ENCODE data around the gene RRP1. TPM values are rescaled to one million over a fixed set of nuclear protein-coding genes. Genes with fewer than 3 reads are reported as not detected.

Gene RRP1
- total and polyA plus RNA-seq, 9 of the 15 experiments (the other 6 are each of a cell fraction or from before 2014, with no cell fraction given), result 0.89 to 105 (median 51.6) TPM

DNA sequence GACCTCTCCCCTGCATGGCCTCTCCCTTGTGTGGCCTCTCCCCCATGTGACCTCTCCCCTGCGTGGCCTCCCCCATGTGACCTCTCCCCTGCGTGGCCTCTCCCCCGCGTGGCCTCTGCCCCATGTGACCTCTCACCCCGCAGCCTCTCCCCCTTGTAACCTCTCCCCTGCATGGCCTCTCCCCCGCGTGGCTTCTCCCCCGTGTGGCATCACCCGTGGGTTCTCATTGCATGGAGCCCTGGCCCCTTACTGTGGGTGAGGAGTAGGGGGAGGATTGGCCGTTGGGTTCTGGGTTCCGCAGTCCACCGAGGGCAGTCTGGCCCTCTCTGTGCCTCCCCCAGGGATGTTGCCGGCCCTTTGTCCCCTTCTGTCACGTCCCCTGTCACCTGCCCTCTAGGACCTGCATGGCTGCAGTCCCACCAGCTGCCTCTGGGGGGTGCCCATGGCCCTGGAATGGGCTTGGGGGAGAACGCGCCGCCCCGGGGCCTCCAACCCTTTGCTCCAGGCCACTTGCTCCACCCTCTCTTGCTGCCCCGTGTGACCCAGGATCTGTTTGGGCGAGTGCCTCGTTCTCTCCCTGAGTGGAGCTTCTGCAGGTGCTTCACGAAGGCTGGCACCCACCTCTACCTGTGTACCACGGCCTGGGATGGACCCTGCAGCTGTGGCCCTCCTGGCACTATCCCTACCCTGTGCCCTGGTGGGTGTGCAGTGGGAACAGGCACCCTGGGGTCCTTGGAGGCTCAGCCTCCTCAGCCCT is 21.3 kb downstream of the RRP1 start (continued):
- TF ChIP-seq, protein P1, sequence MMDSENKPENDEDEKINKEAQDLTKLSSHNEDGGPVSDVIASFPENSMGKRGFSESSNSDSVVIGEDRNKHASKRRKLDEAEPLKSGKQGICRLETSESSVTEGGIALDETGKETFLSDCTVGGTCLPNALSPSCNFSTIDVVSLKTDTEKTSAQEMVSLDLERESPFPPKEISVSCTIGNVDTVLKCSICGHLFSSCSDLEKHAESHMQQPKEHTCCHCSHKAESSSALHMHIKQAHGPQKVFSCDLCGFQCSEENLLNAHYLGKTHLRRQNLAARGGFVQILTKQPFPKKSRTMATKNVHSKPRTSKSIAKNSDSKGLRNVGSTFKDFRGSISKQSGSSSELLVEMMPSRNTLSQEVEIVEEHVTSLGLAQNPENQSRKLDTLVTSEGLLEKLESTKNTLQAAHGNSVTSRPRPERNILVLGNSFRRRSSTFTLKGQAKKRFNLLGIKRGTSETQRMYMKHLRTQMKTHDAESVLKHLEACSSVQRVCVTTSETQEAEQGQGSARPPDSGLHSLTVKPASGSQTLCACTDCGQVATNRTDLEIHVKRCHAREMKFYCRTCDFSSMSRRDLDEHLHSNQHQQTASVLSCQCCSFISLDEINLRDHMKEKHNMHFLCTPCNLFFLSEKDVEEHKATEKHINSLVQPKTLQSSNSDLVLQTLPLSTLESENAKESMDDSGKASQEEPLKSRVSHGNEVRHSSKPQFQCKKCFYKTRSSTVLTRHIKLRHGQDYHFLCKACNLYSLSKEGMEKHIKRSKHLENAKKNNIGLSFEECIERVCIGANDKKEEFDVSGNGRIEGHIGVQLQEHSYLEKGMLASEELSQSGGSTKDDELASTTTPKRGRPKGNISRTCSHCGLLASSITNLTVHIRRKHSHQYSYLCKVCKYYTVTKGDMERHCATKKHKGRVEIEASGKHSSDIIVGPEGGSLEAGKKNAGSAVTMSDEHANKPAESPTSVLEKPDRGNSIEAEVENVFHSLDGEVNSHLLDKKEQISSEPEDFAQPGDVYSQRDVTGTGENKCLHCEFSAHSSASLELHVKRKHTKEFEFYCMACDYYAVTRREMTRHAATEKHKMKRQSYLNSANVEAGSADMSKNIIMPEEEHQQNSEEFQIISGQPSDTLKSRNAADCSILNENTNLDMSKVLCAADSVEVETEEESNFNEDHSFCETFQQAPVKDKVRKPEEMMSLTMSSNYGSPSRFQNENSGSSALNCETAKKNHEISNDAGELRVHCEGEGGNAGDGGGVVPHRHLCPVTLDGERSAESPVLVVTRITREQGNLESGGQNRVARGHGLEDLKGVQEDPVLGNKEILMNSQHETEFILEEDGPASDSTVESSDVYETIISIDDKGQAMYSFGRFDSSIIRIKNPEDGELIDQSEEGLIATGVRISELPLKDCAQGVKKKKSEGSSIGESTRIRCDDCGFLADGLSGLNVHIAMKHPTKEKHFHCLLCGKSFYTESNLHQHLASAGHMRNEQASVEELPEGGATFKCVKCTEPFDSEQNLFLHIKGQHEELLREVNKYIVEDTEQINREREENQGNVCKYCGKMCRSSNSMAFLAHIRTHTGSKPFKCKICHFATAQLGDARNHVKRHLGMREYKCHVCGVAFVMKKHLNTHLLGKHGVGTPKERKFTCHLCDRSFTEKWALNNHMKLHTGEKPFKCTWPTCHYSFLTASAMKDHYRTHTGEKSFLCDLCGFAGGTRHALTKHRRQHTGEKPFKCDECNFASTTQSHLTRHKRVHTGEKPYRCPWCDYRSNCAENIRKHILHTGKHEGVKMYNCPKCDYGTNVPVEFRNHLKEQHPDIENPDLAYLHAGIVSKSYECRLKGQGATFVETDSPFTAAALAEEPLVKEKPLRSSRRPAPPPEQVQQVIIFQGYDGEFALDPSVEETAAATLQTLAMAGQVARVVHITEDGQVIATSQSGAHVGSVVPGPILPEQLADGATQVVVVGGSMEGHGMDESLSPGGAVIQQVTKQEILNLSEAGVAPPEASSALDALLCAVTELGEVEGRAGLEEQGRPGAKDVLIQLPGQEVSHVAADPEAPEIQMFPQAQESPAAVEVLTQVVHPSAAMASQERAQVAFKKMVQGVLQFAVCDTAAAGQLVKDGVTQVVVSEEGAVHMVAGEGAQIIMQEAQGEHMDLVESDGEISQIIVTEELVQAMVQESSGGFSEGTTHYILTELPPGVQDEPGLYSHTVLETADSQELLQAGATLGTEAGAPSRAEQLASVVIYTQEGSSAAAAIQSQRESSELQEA (IDR thresholded peaks at IDR 0.05; ENCODE audit: low read depth), result no peak
- TF ChIP-seq RBBP5 (IDR thresholded peaks at IDR 0.05; ENCODE audit: borderline replicate concordance, insufficient read depth, low read length, poor library complexity, severe bottlenecking) (peak; percentile 29), ZNF133 (CRISPR knock-in tag; IDR thresholded peaks at IDR 0.05) (no peak), SMAD1 (IDR thresholded peaks at IDR 0.05; ENCODE audit: low read depth, low read length, partially characterized antibody) (peak; percentile 11), SIX5 (IDR thresholded peaks at IDR 0.05; ENCODE audit: borderline replicate concordance in 1 of 2, insufficient read depth in 1 of 2, low read depth in 1 of 2, low read length in 2 of 2) (no peak), RBM34 (IDR thresholded peaks at IDR 0.05; ENCODE audit: borderline replicate concordance, insufficient read depth, low read length) (no peak), KLF16 (IDR thresholded peaks at IDR 0.05) (peak; percentile 35; the same call in 1 of the 2 replicates), FOXA1 (IDR thresholded peaks at IDR 0.05; ENCODE audit: borderline replicate concordance) (no peak), GATAD2B (IDR thresholded peaks at IDR 0.05; ENCODE audit: borderline replicate concordance) (0 out of 2 replicates have a peak, but pooled peaks have one; percentile 18), RFX5 (IDR thresholded peaks at IDR 0.05; ENCODE audit: low read depth, low read length) (no peak), OTX1 (CRISPR knock-in tag; IDR thresholded peaks at IDR 0.05) (no peak)
- TF ChIP-seq, protein P2, sequence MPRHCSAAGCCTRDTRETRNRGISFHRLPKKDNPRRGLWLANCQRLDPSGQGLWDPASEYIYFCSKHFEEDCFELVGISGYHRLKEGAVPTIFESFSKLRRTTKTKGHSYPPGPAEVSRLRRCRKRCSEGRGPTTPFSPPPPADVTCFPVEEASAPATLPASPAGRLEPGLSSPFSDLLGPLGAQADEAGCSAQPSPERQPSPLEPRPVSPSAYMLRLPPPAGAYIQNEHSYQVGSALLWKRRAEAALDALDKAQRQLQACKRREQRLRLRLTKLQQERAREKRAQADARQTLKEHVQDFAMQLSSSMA (CRISPR knock-in tag; IDR thresholded peaks at IDR 0.05), result no peak
- TF ChIP-seq, protein P3, sequence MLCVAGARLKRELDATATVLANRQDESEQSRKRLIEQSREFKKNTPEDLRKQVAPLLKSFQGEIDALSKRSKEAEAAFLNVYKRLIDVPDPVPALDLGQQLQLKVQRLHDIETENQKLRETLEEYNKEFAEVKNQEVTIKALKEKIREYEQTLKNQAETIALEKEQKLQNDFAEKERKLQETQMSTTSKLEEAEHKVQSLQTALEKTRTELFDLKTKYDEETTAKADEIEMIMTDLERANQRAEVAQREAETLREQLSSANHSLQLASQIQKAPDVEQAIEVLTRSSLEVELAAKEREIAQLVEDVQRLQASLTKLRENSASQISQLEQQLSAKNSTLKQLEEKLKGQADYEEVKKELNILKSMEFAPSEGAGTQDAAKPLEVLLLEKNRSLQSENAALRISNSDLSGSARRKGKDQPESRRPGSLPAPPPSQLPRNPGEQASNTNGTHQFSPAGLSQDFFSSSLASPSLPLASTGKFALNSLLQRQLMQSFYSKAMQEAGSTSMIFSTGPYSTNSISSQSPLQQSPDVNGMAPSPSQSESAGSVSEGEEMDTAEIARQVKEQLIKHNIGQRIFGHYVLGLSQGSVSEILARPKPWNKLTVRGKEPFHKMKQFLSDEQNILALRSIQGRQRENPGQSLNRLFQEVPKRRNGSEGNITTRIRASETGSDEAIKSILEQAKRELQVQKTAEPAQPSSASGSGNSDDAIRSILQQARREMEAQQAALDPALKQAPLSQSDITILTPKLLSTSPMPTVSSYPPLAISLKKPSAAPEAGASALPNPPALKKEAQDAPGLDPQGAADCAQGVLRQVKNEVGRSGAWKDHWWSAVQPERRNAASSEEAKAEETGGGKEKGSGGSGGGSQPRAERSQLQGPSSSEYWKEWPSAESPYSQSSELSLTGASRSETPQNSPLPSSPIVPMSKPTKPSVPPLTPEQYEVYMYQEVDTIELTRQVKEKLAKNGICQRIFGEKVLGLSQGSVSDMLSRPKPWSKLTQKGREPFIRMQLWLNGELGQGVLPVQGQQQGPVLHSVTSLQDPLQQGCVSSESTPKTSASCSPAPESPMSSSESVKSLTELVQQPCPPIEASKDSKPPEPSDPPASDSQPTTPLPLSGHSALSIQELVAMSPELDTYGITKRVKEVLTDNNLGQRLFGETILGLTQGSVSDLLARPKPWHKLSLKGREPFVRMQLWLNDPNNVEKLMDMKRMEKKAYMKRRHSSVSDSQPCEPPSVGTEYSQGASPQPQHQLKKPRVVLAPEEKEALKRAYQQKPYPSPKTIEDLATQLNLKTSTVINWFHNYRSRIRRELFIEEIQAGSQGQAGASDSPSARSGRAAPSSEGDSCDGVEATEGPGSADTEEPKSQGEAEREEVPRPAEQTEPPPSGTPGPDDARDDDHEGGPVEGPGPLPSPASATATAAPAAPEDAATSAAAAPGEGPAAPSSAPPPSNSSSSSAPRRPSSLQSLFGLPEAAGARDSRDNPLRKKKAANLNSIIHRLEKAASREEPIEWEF (CRISPR knock-in tag; IDR thresholded peaks at IDR 0.05), result no peak

Measured in K562 (cell line).